Measurements from ENCODE around the gene ERICH3. TPM values are rescaled to one million over a fixed set of nuclear protein-coding genes. Genes with fewer than 3 reads are reported as not detected.

The ERICH3 gene
- total RNA-seq, 1 donor from 2014 or later = not detected

- DNase-seq (ENCODE audit: low read depth in 2 of 2) = no peak
Observed at GRCh38 chr1:74592580-74593355, 80.8 kb downstream of the ERICH3 start.

DNA sequence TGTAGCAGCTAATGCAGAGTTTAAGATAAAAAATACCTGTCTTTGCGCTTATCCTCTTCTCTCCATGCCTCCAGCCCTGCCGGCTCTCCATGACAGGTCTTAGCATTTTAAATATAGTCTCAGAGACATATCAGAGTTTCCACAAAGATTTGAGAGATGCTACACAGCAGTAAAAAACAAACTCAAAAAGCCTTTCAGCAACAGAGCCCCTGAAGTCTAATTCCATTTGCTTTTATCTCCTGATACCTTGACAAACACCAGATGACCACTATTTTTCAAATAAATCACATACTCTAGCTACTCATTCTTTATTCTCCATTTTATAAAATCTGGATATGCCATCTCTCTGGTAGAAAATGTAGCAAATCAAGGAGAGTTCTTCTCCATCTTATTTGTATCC, 81.6 kb downstream of the ERICH3 start:
- DNase-seq (ENCODE audit: low read depth in 2 of 2) = no peak

DNA sequence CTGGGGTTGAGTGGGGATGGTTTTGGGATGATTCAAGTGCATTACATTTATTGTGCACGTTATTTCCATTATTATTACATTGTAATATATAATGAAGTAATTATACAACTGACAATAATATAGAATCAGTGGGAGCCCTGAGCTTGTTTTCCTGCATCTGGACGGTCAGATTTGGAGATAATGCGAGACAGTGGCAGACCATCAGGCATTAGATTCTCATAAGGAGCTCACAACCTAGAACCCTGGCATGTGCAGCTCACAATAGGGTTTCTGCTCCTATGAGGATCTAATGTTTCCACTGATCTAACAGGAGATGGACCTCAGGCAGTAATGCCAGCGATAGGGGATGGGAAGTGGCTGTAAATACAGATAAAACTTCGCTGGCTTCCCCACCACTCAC, 83.3 kb downstream of the ERICH3 start:
- no peak for DNase-seq (ENCODE audit: low read depth in 2 of 2)

DNA sequence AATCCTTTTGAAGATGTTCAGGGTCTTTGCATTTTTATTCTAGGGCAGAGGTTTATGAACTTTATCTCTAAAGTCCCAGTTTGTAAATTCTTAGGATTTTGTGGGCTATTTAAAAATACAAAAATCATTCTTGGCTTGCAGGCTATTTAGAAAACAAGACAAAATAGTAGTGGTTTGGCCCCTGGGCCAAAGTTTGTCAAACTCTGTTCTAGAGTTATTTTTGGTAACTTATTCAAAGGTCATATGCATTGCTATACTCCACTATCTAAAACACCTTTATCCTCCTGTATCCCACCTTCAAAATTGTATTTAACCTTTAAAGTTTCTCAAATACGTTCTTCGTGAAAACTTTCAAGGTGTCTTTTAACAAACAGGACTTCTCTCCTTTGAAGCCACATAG, 85.7 kb downstream of the ERICH3 start:
- DNase-seq (ENCODE audit: low read depth in 2 of 2) = no peak

DNA sequence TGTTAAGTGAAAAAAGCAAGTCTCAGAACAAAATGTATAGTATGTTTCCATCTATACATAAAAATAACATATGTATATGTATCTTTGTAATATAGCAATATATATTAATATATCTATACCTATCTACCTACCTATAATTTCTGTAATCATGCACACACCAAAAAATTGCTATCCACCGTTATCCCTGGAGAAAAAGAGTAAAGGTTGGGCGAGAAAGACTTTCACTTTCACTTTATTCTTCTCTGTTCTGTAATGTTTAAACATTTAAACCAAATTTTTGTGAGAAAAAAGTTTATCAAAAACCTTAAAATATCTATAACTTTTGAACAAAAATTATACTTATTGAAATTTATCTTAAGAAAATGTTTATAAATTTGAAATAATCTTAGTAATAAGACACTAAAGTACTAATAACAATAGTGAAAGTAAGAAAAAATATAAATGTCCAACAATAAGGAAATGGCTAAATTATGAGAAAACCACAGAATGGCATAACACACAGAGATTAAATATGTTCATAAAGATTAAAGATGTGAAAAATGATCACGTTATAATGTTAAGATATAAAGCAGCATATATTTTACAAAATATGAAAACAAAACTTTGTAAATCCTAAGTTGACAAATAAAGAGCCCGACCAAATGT, 87.2 kb downstream of the ERICH3 start:
- DNase-seq (ENCODE audit: low read depth in 2 of 2) = no peak

- DNase-seq (ENCODE audit: low read depth in 2 of 2) = no peak
Observed at GRCh38 chr1:74584185-74584584, 89.4 kb downstream of the ERICH3 start.

DNA sequence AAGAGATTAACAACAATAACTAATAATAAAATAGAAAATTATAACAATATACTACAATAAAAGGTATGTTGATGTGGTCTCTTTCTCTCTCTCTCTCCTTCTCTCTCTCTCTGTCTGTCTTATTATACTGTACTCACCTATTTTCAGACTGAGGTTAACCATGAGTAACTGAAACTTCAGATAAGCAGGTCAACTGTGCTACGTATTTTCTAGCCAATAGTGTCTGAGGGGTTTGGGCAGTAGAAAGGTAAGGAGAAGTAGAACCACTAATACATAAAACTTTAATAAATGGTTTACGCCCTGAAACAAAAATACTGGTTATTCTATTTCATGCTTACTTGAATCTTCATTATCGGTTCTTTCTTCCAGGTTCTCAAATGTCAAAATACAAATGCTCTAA, 90.2 kb downstream of the ERICH3 start:
- DNase-seq (ENCODE audit: low read depth in 2 of 2) = no peak

GRCh38 chr1:74579425-74579824, 94.2 kb downstream of the ERICH3 start:
- no peak for DNase-seq (ENCODE audit: low read depth in 2 of 2)

- DNase-seq (ENCODE audit: low read depth in 2 of 2) = no peak
Observed at GRCh38 chr1:74578101-74578500, 95.5 kb downstream of the ERICH3 start.

- no peak for DNase-seq (ENCODE audit: low read depth in 2 of 2)
Observed at GRCh38 chr1:74571891-74572290, 101.7 kb downstream of the ERICH3 start.

DNA sequence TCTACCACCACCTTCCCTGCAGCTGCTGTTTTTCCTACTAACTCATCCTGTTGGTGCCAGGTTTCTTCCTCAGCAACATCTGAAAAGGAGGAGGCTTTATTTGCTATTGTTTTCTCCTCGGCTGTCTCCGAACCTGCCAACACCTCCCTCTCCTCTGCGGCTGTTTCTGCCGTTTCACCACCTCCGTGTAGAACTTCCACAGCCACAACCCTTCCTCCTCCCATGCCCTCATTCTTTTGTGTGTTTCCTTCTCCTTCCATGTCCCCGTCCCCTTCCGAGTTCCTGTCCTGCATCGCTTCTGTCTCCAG, 102.1 kb downstream of the ERICH3 start:
- DNase-seq (ENCODE audit: low read depth in 2 of 2) = no peak

DNA sequence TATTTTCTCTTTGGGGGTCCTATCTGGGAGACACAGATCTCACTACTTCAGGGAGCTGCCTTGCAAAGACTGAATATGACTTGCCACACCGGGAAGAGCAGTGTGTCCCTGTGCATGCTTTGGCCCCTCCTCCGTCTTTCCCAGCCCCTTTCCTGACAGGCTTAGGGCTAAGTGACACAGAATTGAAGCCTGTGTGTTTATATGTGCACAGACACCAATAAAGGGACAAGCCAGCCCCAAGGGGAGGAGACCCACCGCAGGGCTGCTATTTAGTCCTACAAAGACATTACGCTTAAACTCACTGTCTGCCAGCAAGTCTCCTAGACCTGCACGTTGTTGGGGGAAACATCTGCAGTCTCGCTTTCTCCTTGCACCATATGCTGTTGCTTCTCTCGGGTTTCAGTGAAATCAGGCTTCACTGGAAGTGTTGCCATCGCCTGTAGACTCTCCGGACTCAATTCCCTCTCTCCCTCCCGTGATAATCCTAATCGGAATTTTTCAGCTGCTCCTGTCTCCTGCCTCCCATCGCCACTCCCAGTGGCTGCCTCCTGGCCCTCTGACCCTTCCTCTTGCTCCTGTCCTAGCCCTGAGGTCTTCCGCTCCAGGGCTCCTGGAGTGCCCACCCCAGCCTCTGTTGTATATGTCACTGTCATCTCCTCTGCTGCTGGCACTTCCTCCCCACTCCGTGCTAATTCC, 102.6 kb downstream of the ERICH3 start:
- no peak for DNase-seq (ENCODE audit: low read depth in 2 of 2)

- DNase-seq (ENCODE audit: low read depth in 2 of 2) = no peak
Observed at GRCh38 chr1:74549932-74550331, 123.7 kb downstream of the ERICH3 start.

DNA sequence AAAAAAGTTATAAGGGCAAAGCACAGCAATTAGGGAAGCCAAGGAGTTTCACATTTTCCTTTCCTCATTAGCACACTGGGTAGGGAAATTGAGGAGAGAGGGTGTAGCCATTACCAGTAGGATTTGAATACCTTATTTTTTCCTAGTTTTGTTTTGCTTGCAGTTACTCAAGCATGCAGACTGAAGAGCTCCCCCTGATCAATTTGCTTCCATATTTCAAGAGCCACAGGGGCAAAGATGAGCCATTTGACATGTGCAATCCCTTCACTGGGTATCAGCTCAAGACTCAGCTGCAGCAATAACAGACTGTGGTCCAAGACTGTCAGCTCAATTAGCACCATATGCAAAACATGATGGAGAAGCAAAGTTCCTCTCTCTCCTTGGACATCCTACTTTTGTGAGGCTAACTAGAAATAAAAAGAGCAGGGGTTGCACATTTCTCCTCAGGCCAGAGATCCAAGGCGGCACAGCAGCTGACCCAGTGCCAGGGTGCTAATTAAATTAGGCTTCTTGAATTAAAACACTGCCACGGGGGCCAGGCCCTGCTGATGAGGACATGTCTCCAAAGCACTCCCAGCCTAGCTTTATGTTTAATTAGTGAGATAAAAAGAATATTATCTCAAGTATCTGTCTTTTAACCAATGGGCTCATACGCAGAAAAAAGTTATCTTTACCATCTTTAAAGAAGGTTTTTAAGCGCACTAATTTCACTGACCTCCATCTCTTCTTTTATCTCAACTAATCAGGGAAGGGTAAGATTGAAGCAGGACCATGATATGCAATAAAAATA, 124.4 kb downstream of the ERICH3 start:
- DNase-seq (ENCODE audit: low read depth in 2 of 2) = no peak

- DNase-seq (ENCODE audit: low read depth in 2 of 2) = no peak
Observed at GRCh38 chr1:74545821-74546220, 127.8 kb downstream of the ERICH3 start.

DNA sequence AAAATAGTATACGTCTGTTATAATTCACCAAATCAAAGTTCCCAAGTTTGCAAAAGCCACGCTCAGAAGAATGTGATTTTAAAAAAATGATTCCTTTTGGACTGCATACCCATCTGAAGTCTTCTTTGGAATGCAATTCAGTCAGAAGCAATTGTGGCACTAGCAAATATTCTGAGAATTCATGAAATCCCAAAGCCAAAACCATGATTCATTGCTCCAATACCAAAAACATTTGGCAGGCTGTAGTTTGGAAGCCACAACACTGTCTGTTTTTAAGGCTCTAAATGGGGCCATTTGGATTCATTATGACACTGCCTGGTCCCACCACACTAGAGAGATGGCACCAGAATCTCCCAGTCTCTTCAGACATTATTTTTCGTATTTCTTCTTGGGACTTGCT, 139.4 kb downstream of the ERICH3 start:
- no peak for DNase-seq (ENCODE audit: low read depth in 2 of 2)

- DNase-seq (ENCODE audit: low read depth in 2 of 2) = no peak
Observed at GRCh38 chr1:74531796-74532195, 141.8 kb downstream of the ERICH3 start.

GRCh38 chr1:74530892-74531291, 142.7 kb downstream of the ERICH3 start:
- DNase-seq (ENCODE audit: low read depth in 2 of 2) = no peak

DNA sequence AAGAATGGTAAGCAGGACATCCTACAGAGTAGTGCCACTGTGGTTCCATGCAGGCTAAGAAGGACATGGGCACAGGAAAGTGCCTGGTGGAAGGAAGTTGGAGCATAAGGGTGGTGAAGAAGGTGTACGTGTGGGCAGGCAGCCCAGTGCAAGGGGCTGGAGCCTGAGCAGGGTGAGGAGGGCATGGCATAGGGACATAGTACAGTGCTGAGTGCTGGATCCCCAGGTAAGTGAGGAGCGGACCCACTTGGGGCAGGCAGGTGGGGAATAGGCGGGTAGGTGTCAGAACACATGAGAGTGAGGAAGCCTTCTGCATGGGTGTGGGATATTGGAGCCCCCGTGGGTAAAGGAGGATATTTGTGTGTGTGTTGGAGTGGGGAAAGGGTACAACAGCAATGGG, 145.5 kb downstream of the ERICH3 start:
- no peak for DNase-seq (ENCODE audit: low read depth in 2 of 2)

GRCh38 chr1:74526708-74527107, 146.9 kb downstream of the ERICH3 start:
- no peak for DNase-seq (ENCODE audit: low read depth in 2 of 2)

- DNase-seq (ENCODE audit: low read depth in 2 of 2) = no peak
Observed at GRCh38 chr1:74523873-74524480, 149.6 kb downstream of the ERICH3 start.

DNA sequence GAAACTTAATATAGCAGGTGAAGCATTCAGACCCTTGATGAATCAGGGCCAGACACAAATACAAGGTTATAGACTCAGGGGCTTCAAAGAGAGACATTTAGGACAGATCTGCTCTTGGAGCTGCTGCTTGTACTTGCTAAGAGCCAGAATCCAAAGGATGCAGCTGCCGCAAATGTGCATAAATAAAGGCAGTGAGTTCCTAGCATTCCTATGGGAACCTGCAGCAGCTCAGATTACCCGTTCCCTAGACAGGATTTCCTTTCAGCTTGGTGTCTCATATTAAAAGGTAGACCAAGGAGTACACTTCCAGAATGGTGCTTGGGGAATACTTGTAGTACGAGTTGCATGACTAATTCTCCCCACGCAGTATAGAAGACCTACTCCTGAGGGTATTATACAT, 151.4 kb downstream of the ERICH3 start:
- DNase-seq (ENCODE audit: low read depth in 2 of 2) = no peak
